ENCODE data around the gene C3orf20.
"Not testable (repeated sequence)": the region's sequence is repeated elsewhere in the genome, so short reads cannot be mapped to it uniquely, and the experiment has no call there.

Gene C3orf20

DNA sequence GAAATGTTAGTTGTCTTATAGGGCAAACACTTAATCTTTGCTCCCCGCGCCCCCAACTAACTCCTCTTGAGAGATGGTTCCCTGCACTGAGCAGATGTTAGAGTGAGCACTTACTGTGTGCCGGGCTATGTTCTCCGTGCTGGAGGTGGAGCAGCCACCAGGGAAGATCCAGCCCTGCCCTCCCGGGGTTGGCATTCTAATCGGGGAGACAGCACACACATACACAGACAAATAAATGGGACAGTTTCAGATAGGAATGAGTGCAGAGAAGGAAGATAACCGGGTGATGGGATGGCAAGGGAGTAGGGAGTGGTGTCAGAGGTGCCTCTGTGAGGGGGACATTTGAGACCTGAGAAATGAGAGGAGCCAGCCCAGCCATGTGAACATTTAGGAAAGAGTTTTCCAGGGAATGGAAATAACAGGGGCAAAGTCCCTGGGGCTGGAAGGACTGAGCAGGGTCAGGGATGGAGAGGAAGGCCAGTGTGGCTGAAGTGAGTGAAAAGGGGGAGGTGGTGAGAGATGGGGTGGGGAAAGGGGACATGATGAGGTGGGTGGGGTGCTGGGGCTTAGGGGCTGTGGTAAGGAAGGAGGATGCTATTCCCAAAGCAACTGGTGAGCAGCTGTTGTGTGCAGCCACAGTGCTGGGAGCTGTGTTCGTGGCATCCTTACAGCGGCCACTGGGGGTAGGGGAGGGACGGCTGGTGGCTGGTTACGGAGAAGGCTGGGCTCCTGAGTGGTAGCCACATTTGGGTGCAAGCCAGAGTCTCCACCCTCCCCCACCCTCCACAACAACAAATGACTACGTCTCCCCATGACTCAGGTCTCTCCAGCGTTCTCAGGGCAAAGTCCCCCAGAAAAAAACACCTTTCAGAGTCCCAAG, 128.4 kb downstream of the C3orf20 start:
- Mint-ChIP-seq H3K27ac (peak overlapping the region; percentile 65), H3K9me3 (no peaks in the 10 kb centered on the region), H3K27me3 (ENCODE audit: low read depth) (peaks cover 26% of the 10 kb centered on the region), H3K36me3 (ENCODE audit: low read depth) (no peaks in the 10 kb centered on the region), H3K4me3 (no peak overlapping the region), H3K4me1 (ENCODE audit: low read depth) (peaks cover 20% of the 10 kb centered on the region)
- no peak for DNase-seq (ENCODE audit: low spot score)

DNA sequence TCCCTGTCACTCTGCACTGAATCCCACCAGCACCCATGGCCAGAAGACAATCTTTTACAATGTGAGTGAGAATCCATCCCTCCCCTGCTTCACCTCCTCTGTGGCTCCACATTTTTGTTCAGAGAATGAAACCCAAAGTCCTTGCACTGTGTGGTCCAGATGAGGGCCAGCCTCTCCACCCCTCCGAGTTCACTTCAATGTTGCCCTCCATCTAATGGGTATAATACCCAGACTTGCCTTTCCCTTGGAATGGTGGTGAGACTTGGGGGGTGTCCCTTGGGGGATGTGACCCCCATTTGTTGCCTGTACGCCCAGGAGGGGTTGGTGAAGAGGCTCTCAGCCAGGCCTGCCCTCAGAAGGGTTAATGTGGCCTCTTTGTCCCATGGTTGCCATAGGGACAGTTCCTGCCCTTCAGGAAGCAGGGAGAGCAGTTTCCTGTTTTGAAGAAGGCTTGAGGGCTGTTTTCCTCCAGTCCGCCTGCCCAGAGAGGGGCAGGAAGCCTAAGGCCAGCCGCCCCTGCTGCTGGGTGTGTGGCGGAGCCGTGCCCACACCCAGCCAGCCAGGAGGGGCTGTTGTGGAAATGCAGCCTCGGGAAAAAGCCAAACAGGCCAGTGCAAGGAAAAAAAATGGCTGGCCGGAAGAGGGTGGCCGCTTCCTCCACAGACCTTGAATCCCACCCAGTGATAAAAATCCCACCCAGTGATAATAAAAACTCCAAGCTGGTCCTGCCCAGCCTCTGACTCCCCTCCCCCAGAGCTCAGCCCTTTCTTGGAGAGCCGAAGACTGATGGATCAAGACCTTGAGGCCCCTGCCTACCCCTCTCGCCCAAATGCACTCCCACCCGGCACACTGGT, 129.3 kb downstream of the C3orf20 start:
- H3K4me1 Mint-ChIP-seq (ENCODE audit: low read depth) = peaks cover 20% of the 10 kb centered on the region
- DNase-seq (ENCODE audit: low spot score) = no peak
- H3K4me3 Mint-ChIP-seq = no peak overlapping the region
- no peaks in the 10 kb centered on the region for H3K9me3 Mint-ChIP-seq
- peak overlapping the region; percentile 65 for H3K27ac Mint-ChIP-seq
- H3K27me3 Mint-ChIP-seq (ENCODE audit: low read depth) = peaks cover 35% of the 10 kb centered on the region
- H3K36me3 Mint-ChIP-seq (ENCODE audit: low read depth) = no peaks in the 10 kb centered on the region

DNA sequence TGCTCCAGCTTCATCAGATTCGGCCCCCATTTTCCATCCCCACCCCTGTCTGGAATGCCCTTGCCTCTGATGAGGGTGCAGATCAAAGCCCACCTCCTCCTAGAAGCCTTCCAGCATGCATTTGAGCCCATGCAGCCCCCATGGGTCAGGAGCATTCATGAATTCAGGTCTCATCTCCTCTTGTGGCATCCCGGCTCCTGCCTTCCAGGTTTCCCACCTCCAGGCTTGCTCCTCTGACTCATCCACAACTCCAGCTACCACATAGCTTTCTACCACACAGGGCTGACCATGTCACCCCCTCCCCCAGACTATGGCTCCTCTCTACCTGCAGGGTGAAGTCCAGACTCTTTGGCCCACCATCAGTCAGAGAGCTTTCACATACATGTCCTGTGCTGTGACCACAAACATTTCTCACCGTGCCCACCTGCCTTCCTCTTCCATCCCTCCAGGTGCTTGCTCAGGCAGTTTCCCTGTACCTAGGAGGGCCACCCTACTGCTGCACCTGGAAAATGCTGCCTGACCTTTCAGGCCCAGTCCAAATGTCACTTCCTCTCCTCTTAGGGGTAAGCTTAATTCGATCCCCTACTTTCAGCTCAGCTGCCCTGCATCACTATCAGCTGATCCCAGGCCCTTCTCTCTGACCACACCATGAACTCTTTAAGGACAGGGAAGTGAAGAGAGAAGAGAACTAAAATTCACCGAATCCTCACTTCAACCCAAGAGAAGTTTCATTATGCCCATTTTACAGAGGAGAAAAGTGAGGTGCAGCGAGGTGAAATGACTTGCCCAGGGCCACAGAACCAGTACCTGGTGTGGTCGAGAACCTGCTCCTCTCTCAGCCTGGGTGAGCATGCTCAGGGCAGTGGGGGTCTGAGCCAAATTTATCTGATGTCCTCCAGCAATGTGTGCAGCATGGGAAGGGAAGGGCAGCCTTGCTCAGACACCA, 130.2 kb downstream of the C3orf20 start:
- DNase-seq (ENCODE audit: low spot score) = no peak
- Mint-ChIP-seq H3K9me3 (no peaks in the 10 kb centered on the region), H3K36me3 (ENCODE audit: low read depth) (no peaks in the 10 kb centered on the region), H3K4me3 (no peak overlapping the region), H3K27me3 (ENCODE audit: low read depth) (peaks cover 39% of the 10 kb centered on the region), H3K4me1 (ENCODE audit: low read depth) (peaks cover 20% of the 10 kb centered on the region), H3K27ac (no peak overlapping the region)

DNA sequence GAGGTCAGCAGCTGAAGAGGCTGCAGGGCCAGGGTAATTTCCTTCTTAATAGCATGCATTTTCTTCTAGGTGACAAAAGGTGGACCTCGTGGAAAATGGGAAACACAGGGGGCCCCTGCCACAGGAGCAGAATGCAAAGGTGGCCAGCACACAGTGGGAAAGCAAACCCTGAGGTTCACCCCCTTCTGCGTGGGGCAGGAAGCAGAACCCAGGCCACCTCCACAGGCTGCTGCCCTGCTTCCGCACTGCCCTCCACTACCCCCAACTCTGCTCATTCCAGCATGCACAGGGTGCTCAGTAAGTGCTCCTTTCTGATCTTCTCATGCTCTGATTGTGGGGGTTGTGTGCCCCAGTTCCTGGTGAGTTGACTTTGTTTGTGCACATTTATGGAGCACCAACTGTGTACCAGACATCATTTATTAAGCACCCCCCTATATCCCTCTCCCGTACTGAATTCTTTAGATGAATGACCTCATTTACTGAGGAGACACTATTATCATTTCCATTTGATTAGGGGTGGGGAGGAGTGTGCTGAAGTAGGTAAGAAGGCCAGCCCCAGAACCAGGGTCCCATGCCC, 131.1 kb downstream of the C3orf20 start:
- no peak overlapping the region for H3K4me3 Mint-ChIP-seq
- no peaks in the 10 kb centered on the region for H3K36me3 Mint-ChIP-seq (ENCODE audit: low read depth)
- DNase-seq (ENCODE audit: low spot score) = no peak
- H3K4me1 Mint-ChIP-seq (ENCODE audit: low read depth) = peaks cover 20% of the 10 kb centered on the region
- H3K9me3 Mint-ChIP-seq = no peaks in the 10 kb centered on the region
- no peak overlapping the region for H3K27ac Mint-ChIP-seq
- H3K27me3 Mint-ChIP-seq (ENCODE audit: low read depth) = peaks cover 40% of the 10 kb centered on the region

DNA sequence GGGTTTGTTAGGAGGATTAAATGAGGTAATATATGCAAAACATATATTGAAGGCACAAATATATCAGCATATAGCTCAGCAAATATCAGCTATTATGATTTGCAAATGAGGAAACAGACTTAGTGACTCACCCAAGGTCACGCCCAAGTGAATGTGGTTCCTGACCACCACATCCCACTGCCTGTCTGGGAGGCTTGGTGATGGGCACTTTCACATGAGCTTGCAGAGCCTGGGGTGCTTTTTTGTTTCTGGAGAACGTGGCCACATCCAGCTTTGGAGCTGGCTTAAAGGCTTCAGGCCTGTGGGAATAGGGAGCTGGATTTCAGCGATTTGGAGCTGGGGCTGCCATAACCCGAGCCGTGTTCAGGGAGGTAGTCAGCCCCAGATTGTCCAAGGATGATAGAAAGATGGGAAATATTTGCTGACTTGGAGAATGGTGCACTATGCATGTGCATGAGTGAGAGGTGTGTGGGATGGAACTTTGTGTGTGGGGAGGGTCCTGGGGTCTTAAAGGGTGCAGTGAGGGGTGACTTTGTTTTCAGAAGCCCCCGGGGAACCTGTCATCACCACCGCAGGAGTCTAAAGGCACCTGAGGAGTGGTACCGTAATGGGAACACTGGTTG, 131.8 kb downstream of the C3orf20 start:
- no peaks in the 10 kb centered on the region for H3K36me3 Mint-ChIP-seq (ENCODE audit: low read depth)
- H3K4me3 Mint-ChIP-seq = no peak overlapping the region
- no peaks in the 10 kb centered on the region for H3K9me3 Mint-ChIP-seq
- DNase-seq (ENCODE audit: low spot score) = peak; percentile 4
- H3K4me1 Mint-ChIP-seq (ENCODE audit: low read depth) = peaks cover 20% of the 10 kb centered on the region
- H3K27ac Mint-ChIP-seq = no peak overlapping the region
- H3K27me3 Mint-ChIP-seq (ENCODE audit: low read depth) = peaks cover 47% of the 10 kb centered on the region

DNA sequence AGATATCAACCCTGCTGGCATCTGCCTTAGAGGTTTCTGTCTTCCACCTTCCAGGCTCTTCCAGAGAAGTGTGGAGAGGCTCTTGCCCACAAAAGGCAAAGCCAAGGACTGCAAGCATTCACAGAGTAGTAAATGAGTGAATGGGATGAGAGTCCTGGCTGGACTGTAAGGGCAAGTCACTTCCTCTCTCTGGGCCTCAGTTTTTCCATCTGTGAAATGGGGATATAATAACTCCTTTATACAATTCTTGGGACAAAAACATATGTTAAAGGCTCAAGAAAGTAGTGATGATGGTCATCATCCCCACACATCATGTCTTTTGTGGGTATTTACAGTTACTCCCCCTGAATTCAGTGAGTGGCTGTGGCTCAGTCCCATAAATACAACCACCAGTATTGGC, 133.1 kb downstream of the C3orf20 start:
- no peaks in the 10 kb centered on the region for H3K36me3 Mint-ChIP-seq (ENCODE audit: low read depth)
- no peak overlapping the region for H3K4me3 Mint-ChIP-seq
- H3K27me3 Mint-ChIP-seq (ENCODE audit: low read depth) = peaks cover 55% of the 10 kb centered on the region
- no peaks in the 10 kb centered on the region for H3K9me3 Mint-ChIP-seq
- H3K27ac Mint-ChIP-seq = no peak overlapping the region
- H3K4me1 Mint-ChIP-seq (ENCODE audit: low read depth) = peaks cover 20% of the 10 kb centered on the region
- no peak for DNase-seq (ENCODE audit: low spot score)

DNA sequence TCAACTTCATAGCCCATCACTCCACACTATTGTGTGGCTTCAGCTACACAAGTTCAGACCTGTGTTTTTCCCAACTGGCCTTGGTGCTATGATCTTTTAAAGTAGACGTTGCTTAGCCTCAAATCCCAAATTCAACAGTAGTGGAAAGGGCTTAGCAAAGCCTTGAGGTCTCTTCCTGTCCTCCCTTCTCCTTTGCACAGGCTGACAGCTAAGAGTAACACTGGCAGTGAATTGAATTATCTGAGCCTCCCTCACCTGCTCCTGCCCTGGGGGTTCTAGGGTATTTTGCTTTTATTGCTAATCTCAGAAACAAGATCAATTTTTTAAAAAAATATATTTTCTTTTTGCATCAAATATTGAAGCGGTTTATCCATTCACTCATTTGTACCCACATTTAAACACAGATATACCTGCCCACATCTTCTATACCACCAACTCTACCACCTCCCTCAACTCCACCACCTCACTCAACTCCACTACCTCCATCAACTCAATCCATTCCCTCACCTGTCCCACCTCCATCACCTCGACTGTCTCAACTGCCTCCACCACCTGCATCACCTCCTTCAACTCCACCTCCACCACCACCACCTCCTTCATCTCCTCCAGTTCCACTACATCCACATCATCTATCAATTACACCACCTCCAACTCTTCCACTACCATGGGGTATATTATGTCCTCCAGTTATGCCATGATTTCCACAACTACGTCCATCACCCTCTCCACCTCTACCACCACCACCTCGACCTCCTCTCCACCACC, 133.7 kb downstream of the C3orf20 start:
- peaks cover 58% of the 10 kb centered on the region for H3K27me3 Mint-ChIP-seq (ENCODE audit: low read depth)
- H3K4me3 Mint-ChIP-seq = no peak overlapping the region
- no peak for DNase-seq (ENCODE audit: low spot score)
- H3K9me3 Mint-ChIP-seq = no peaks in the 10 kb centered on the region
- no peaks in the 10 kb centered on the region for H3K36me3 Mint-ChIP-seq (ENCODE audit: low read depth)
- H3K27ac Mint-ChIP-seq = no peak overlapping the region
- H3K4me1 Mint-ChIP-seq (ENCODE audit: low read depth) = peaks cover 16% of the 10 kb centered on the region

DNA sequence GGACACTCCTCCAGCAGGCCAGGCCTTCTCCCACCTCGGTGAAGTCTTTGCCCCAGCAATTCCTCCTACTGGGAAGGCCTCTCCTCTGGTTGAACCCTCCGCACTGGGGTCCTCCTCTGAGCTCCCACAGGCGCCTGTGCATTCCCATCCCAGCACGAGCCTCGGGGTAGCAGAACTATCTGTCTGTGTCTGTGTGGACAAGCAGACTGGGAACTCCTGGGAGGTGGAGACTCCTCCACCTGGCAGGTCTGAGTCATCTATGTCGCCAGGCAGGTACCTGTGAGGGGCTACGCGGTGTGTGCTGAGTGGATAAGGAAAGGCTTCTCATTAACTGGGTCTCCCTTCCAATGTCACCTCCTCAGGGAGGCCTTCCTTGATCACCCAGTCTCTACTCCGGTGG, 134.7 kb downstream of the C3orf20 start:
- Mint-ChIP-seq H3K27me3 (ENCODE audit: low read depth) (peaks cover 65% of the 10 kb centered on the region), H3K4me1 (ENCODE audit: low read depth) (peaks cover 11% of the 10 kb centered on the region)
- not testable (repeated sequence) for H3K4me3 Mint-ChIP-seq; H3K36me3 Mint-ChIP-seq (ENCODE audit: low read depth); H3K9me3 Mint-ChIP-seq; H3K27ac Mint-ChIP-seq; DNase-seq (ENCODE audit: low spot score)

DNA sequence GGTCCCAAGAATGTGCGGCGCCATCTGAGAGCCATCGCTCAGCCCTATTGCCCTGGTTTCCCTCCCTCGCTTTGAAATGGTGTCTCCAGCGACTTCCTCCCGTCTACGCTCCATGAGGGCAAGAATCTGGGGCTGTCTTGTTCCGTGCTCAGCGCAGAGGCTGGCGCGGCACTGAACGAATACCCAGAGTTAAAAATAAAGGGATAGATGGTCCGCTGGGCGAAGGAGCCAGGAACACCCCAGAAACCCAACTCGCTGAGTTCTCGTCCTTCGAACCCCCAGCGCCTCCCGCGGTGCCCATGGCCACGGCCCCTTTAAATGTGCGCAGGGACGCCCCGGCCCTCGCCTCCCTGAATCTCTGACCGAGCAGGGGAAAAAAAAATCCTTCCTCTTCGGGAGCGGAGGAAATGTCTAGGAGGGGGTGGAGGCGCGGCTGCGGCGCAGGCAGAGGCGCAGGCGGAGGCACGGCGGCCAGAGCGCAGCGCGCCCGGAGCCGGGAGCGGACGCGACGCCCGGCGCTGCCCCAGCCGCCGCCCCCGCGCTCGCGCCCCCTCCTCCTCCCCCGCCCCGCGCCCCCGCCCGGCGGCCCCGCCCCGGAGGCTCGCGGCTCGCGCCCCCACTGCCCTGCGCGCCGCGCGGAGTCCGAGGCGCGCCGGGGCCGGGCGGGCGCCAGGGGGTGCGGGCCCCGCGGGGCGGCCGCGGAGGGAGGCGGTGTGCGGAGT, 135.3 kb downstream of the C3orf20 start:
- no peaks in the 10 kb centered on the region for H3K9me3 Mint-ChIP-seq
- no peak for DNase-seq (ENCODE audit: low spot score)
- no peaks in the 10 kb centered on the region for H3K36me3 Mint-ChIP-seq (ENCODE audit: low read depth)
- H3K27me3 Mint-ChIP-seq (ENCODE audit: low read depth) = peaks cover 68% of the 10 kb centered on the region
- peaks cover 5% of the 10 kb centered on the region for H3K4me1 Mint-ChIP-seq (ENCODE audit: low read depth)
- no peak overlapping the region for H3K27ac Mint-ChIP-seq
- H3K4me3 Mint-ChIP-seq = no peak overlapping the region

DNA sequence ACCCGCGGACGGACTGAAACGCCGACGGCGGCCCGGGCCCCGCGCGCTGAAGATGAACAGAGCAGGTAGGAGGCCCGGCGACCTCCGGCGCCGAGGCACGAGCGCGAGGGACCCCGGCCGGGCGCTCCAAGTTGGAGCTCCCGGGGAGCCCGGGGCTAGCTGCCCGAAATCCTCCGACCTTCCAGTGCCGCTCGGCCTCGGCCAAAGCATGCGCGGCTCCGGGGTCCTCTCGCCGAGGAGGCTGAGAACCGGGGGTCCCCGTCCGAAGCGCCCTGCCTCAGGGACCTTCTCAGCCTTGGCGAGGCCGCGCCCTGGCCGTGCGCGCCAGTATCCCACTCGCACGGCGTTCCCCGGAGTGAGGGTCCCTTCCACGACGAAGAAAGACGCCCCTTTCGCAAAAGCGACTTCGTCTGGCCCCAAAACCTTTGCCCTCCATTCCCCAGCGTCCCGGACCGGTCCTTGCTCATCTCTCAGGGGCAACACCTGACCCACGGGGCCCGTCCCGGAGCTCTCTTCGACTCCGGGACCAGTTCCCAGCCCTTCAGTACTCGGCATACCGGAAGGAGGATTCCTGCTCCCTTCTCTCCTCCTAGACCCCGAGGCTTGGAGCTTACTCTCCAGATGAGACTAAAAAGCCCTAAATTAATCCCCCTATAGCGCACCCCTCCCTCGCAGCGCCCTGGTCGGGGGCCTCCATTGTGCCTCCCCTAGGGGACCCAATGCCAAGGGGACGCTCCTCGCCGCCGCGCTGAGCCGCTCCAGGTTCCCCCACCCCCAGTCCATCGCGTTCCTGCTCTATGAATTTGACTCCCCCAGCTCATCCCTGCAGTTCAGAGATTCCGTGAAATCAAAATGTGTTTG, 136.1 kb downstream of the C3orf20 start:
- Mint-ChIP-seq H3K9me3 (no peaks in the 10 kb centered on the region), H3K27me3 (ENCODE audit: low read depth) (peaks cover 68% of the 10 kb centered on the region), H3K27ac (no peak overlapping the region), H3K4me3 (no peak overlapping the region), H3K36me3 (ENCODE audit: low read depth) (no peaks in the 10 kb centered on the region), H3K4me1 (ENCODE audit: low read depth) (peaks cover 4% of the 10 kb centered on the region)
- no peak for DNase-seq (ENCODE audit: low spot score)

DNA sequence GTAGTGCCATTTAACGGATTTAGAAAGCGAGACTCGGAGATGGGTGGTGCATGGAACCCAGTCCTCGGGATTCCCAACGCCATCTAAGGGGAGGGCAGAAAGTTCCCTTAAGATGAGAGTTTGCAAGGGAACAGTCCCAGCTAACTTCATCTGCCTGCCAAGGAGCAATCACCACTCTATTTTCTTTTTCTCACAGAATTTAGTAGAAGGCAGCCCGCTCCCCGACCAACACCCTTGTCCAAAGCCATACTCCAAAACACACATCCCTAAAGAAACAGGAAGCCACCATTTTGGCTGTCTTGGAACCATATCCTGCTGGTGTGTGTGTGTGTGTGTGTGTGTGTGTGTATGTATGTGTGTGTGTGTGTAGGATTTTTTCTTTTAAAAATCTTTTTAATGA, 136.7 kb downstream of the C3orf20 start:
- no peak overlapping the region for H3K27ac Mint-ChIP-seq
- no peaks in the 10 kb centered on the region for H3K9me3 Mint-ChIP-seq
- H3K36me3 Mint-ChIP-seq (ENCODE audit: low read depth) = no peaks in the 10 kb centered on the region
- H3K4me1 Mint-ChIP-seq (ENCODE audit: low read depth) = peaks cover 3% of the 10 kb centered on the region
- no peak overlapping the region for H3K4me3 Mint-ChIP-seq
- peaks cover 68% of the 10 kb centered on the region for H3K27me3 Mint-ChIP-seq (ENCODE audit: low read depth)
- DNase-seq (ENCODE audit: low spot score) = no peak
